PFSK-1 (cell line): Measurements from ENCODE around the gene PSMC5.
A peak's percentile ranks its signal among the peaks of the same experiment; 100 is the strongest.

Experiments used
- FOXP2 ChIP-seq: optimal IDR thresholded peaks from 2 replicates; pipeline ENCODE3; 2011; ENCODE audit warnings: borderline replicate concordance, control low read depth, inconsistent platforms; ENCODE audit not compliant: insufficient read depth; ENCODE audit errors: extremely low read length, extremely low read depth
- POLR2AphosphoS5 ChIP-seq: IDR thresholded peaks from 2 replicates; pipeline ENCODE4 v1.6.1; 2012; ENCODE audit warnings: low read depth, mild to moderate bottlenecking, control low read depth, low read length, moderate library complexity
- REST ChIP-seq, 2 experiments: IDR thresholded peaks; 2 replicates each; pipeline versions ENCODE4 v1.6.1 to v1.8.0; 2011 to 2012; ENCODE audit warnings: low read depth in 2 of 2, low read length in 2 of 2, control low read depth in 1 of 2, inconsistent platforms in 1 of 2, mild to moderate bottlenecking in 1 of 2, moderate library complexity in 1 of 2; ENCODE audit not compliant: insufficient read depth in 1 of 2
- SIN3A ChIP-seq: IDR thresholded peaks from 2 replicates; pipeline ENCODE4 v1.6.1; 2012; ENCODE audit warnings: mild to moderate bottlenecking, low read length, moderate library complexity, borderline replicate concordance; ENCODE audit not compliant: insufficient read depth
- TAF1 ChIP-seq: IDR thresholded peaks from 2 replicates; pipeline ENCODE4 v1.6.1; 2012; ENCODE audit warnings: low read length, control low read depth, borderline replicate concordance; ENCODE audit not compliant: insufficient read depth

Gene PSMC5

DNA sequence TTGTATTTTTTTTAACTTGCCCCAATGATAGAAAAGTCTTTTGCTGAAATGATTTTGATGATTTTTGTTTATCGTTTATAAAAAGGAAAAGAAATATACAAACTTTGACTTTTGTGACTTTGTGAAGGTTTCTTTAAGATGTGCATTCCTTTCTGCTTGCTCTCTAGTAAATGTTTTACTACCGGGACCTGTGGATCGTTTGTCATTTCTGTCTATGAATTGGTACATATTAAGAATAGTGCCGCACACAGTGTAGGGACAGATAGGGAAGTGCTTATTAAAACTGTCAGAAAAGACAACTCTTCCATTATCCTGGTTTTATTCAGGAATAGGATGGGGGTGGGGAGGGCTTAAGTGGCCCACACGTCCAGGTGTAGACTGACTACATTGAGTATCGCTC, 8.1 kb upstream of the PSMC5 start:
- TF ChIP-seq SIN3A = no peak
- no peak for TF ChIP-seq TAF1
- TF ChIP-seq POLR2AphosphoS5 = no peak
- TF ChIP-seq FOXP2 = no peak
- TF ChIP-seq REST (IDR thresholded peaks at IDR 0.05; ENCODE audit: insufficient read depth in 1 of 2, low read depth in 2 of 2, low read length in 2 of 2) = no peak

DNA sequence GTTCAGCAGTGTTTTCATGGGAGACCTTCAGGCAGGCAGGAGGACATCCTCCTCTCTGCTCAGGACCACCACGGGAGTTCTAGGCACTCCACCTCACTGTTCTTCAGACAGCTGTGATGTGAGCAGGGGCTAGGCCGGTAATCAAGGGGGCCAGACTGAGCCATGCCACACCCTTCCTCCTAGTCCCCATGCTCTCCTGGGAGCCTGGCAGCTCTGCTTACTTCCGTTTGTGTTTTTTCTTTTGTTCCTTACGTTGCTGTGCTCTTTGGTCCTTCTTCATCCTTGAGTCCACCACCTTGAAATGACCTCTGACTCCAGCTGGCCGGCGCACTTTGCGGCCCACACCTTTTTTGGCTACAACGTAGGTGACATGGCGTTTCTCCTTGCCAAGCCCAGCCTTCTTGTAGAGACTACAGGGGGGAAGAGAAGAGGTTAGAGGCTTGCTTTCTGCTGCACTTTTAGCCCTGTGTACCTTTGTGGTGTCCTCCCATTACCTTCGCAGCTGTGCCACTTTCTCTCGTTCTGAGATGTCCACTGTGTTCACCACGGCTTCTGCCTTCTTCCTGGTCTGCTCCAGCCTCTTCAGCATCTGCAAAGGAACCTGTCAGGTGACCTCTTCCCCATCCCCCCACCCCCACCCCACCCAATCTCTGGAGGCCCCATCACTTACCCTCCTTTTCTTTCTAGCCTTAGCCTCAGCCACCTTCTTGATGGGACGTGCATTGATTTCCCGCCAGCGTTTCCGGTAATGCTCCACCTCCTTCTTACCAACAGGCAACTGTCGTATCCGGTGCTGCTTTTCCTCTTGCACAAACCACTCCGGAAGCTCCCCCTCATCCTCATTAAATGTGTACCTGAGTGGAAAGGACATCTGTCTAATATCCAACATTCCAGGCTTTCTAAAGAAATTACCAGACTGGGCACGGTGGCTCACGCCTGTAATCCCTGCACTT, 7.4 kb upstream of the PSMC5 start:
- TF ChIP-seq FOXP2 (no peak), REST (IDR thresholded peaks at IDR 0.05; ENCODE audit: insufficient read depth in 1 of 2, low read depth in 2 of 2, low read length in 2 of 2) (no peak), POLR2AphosphoS5 (0 out of 2 replicates have a peak, but pooled peaks have one; percentile 45)

DNA sequence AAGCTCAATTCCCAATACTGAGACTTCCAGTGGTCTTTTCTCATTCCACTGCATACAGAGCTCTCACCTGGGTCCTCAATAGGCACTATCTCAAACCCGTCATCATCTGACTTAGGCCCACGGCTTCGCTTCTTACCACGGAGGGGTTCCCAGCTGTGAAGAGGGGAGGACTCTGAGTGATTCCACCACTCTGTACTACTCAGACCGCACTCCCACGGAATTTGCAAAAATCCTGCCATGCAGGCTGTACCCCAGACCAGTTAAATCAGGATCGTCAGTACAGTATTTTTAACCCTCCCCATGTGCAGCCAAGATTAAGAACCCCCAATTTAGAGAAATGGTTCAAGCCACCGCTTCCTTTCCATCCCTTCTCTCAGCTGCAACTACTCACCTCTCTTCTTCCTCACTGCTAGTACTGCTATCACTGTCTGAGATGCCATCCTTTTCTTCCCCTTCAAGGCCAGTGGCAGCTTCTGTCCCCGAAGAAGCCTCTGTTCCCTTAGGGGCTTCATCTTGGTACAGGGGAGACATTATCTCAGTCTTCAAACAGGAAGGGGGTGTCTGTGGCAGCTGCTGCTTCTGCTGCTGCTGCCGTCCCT, 6.2 kb upstream of the PSMC5 start:
- TF ChIP-seq SIN3A = no peak
- no peak for TF ChIP-seq TAF1
- no peak for TF ChIP-seq FOXP2
- no peak; the same call in 1 of the 2 replicates for TF ChIP-seq POLR2AphosphoS5
- no peak for TF ChIP-seq REST (IDR thresholded peaks at IDR 0.05; ENCODE audit: insufficient read depth in 1 of 2, low read depth in 2 of 2, low read length in 2 of 2)

DNA sequence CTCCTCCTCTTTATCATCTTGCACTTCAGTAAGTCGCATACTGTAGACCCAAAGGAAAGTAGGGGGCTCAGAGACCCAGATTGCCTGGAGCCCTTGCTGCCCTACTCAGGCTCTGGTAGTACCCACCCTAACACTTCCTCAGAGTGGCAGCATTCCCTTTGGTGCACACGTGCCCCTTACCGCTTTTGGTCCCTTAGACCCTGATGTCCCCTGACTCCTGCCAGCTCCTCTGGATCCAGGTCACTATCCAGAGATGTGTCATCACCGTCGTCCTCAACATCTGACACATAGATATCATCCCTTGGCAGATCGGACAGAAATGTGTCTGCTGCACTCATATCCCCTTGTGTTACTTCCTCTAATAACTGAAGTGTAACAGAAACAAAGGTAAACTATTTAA, 5.4 kb upstream of the PSMC5 start:
- TF ChIP-seq TAF1 (no peak), POLR2AphosphoS5 (no peak), SIN3A (no peak), FOXP2 (no peak), REST (IDR thresholded peaks at IDR 0.05; ENCODE audit: insufficient read depth in 1 of 2, low read depth in 2 of 2, low read length in 2 of 2) (no peak)
